Activated naive CD8-positive, alpha-beta T cell treated with anti-CD3 and anti-CD28 coated beads, Interleukin-2, amount 50 U/mL, for 24 hours (primary cell): ENCODE measurements around the gene HLA-DMA.
"Not testable (repeated sequence)": the region's sequence is repeated elsewhere in the genome, so short reads cannot be mapped to it uniquely, and the experiment has no call there.

Experiments used
- ATAC-seq: fragments of 150-1000 bp; cut with Tn5 transposase; one replicate; pipeline ENCODE4 v1.10.0; 2021
- DNase-seq: peaks from one replicate; pipeline ENCODE4 v3.0.0; 2021
- H3K27ac Mint-ChIP-seq: one replicate; pipeline ENCODE4 v1.8.0; 2021; ENCODE audit warnings: mild to moderate bottlenecking, mixed read lengths
- H3K27me3 Mint-ChIP-seq: one replicate; pipeline ENCODE4 v1.8.0; 2021; ENCODE audit warnings: mixed read lengths
- H3K36me3 Mint-ChIP-seq: one replicate; pipeline ENCODE4 v1.8.0; 2021; ENCODE audit warnings: low read depth, mixed read lengths
- H3K4me1 Mint-ChIP-seq: one replicate; pipeline ENCODE4 v1.8.0; 2021; ENCODE audit warnings: mixed read lengths
- H3K4me3 Mint-ChIP-seq: one replicate; pipeline ENCODE4 v1.8.0; 2021; ENCODE audit warnings: mild to moderate bottlenecking, moderate library complexity, mixed read lengths
- H3K9me3 Mint-ChIP-seq: one replicate; pipeline ENCODE4 v1.8.0; 2021; ENCODE audit warnings: mixed read lengths

Gene HLA-DMA

GRCh38 chr6:32950449-32950848 is 2.4 kb downstream of the HLA-DMA start:
- DNase-seq (no peak), ATAC-seq (no peak)
- H3K27ac Mint-ChIP-seq = no peak overlapping the region
- no peaks in the 10 kb centered on the region for H3K27me3 Mint-ChIP-seq
- peaks cover 3% of the 10 kb centered on the region for H3K36me3 Mint-ChIP-seq
- no peaks in the 10 kb centered on the region for H3K9me3 Mint-ChIP-seq
- peaks cover 77% of the 10 kb centered on the region for H3K4me1 Mint-ChIP-seq
- H3K4me3 Mint-ChIP-seq = peak overlapping the region; percentile 2

- Mint-ChIP-seq H3K27ac (no peak overlapping the region), H3K9me3 (no peaks in the 10 kb centered on the region), H3K4me1 (peaks cover 77% of the 10 kb centered on the region), H3K4me3 (no peak overlapping the region), H3K36me3 (peaks cover 3% of the 10 kb centered on the region), H3K27me3 (no peaks in the 10 kb centered on the region)
- DNase-seq (no peak), ATAC-seq (no peak)
These were observed 2.9 kb downstream of the HLA-DMA start for GRCh38 chr6:32950010-32950409.

GRCh38 chr6:32949113-32949512 is 3.8 kb downstream of the HLA-DMA start:
- Mint-ChIP-seq H3K27ac (no peak overlapping the region), H3K9me3 (no peaks in the 10 kb centered on the region), H3K27me3 (no peaks in the 10 kb centered on the region), H3K4me1 (peaks cover 78% of the 10 kb centered on the region), H3K4me3 (no peak overlapping the region), H3K36me3 (peaks cover 3% of the 10 kb centered on the region)
- no peak for DNase-seq
- no peak for ATAC-seq

DNA sequence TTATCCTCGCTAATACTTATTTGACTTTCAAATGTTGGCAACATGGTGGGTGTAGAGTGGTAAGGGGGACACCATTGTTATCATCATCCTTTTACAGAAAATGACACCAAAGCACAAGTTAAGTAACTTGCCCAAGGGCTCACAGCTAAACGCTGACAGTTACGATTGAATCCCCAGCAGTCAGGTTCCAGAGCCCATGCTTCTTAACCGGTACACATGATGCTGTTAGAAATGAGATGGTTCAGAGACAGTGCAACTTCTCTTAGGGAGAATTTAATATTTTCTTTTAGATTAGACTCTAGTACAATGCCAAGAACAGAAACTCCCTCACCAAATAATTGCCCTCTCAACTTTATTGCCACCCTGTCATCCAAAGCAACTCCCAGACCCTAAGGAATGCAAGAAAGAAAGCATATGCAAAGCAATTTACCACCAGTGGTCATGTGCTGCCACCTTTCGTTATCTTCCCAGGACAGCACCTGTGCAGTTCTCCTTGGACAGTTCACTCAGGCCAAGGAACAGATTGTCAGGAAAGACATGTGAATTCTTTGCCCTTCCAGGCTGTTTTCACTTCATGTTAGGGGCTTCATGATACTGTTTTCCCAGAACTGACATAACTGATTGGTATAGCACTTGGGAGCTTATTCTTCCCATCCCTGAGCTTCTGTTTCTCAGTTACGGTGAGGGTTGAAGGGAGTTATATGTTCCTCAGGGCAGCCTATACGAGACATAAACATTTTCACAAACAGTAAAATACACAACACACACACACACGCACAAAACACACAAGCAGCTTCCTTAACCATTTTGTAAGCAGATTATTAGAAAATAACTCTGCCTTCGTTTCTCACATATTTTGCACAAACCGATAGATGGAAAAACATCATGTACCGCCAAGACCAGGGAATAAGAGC is 5.1 kb downstream of the HLA-DMA start:
- Mint-ChIP-seq H3K9me3 (no peaks in the 10 kb centered on the region), H3K27me3 (no peaks in the 10 kb centered on the region), H3K27ac (no peak overlapping the region), H3K4me1 (peaks cover 78% of the 10 kb centered on the region), H3K36me3 (peaks cover 3% of the 10 kb centered on the region), H3K4me3 (no peak overlapping the region)
- no peak for ATAC-seq
- DNase-seq = no peak

DNA sequence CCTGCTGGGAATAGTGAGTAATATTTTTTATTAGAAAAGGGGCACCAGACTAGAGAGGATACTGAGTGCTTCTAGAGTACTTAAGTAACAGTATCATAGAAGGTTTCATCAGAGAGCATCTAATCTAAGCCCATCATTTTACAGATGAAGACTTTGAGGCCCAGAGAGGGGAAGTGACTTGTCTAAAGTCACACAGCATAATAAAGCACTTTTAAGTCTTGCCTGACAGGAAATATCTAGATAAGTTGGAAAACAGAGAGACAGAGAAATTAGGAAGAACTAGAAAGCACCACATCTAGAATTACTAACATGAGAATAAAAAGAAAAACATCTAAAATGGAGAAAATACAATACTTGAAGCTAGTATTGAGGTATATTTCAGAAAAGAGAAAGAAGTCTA is 6.0 kb downstream of the HLA-DMA start:
- H3K4me1 Mint-ChIP-seq = peaks cover 79% of the 10 kb centered on the region
- H3K9me3 Mint-ChIP-seq = no peaks in the 10 kb centered on the region
- no peak for DNase-seq
- no peaks in the 10 kb centered on the region for H3K27me3 Mint-ChIP-seq
- peaks cover 3% of the 10 kb centered on the region for H3K36me3 Mint-ChIP-seq
- no peak overlapping the region for H3K4me3 Mint-ChIP-seq
- peak overlapping the region; percentile 1 for H3K27ac Mint-ChIP-seq
- no peak for ATAC-seq

DNA sequence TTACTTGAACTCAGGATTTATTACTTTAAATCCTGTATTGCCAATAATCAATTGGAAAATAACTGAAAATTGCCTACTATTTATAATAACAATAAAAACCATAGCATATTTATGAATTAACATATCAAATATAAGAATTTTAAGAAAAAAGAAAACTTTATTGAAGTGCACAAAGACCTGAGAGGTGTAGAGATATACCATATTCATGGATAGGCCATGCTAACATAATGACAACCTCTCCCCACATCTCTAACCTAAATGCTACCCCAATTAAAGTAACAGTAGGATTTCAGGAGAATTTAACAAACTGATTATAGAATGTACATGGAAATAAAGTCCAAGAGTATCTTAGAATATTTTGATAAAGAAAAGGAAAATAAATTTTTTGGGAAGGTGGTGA is 6.9 kb downstream of the HLA-DMA start:
- peak overlapping the region; percentile 77 for H3K27ac Mint-ChIP-seq
- DNase-seq (no peak), ATAC-seq (no peak)
- H3K4me1 Mint-ChIP-seq = peaks cover 87% of the 10 kb centered on the region
- peaks cover 3% of the 10 kb centered on the region for H3K36me3 Mint-ChIP-seq
- H3K4me3 Mint-ChIP-seq = peak overlapping the region; percentile 40
- no peaks in the 10 kb centered on the region for H3K9me3 Mint-ChIP-seq
- no peaks in the 10 kb centered on the region for H3K27me3 Mint-ChIP-seq

- peak; percentile 73 for DNase-seq
- peaks cover 88% of the 10 kb centered on the region for H3K4me1 Mint-ChIP-seq
- H3K27me3 Mint-ChIP-seq = no peaks in the 10 kb centered on the region
- peak overlapping the region; percentile 40 for H3K4me3 Mint-ChIP-seq
- H3K36me3 Mint-ChIP-seq = peaks cover 3% of the 10 kb centered on the region
- peak; percentile 57 for ATAC-seq
- no peaks in the 10 kb centered on the region for H3K9me3 Mint-ChIP-seq
- H3K27ac Mint-ChIP-seq = peak overlapping the region; percentile 77
These were observed 7.7 kb downstream of the HLA-DMA start for GRCh38 chr6:32945108-32945760.

DNA sequence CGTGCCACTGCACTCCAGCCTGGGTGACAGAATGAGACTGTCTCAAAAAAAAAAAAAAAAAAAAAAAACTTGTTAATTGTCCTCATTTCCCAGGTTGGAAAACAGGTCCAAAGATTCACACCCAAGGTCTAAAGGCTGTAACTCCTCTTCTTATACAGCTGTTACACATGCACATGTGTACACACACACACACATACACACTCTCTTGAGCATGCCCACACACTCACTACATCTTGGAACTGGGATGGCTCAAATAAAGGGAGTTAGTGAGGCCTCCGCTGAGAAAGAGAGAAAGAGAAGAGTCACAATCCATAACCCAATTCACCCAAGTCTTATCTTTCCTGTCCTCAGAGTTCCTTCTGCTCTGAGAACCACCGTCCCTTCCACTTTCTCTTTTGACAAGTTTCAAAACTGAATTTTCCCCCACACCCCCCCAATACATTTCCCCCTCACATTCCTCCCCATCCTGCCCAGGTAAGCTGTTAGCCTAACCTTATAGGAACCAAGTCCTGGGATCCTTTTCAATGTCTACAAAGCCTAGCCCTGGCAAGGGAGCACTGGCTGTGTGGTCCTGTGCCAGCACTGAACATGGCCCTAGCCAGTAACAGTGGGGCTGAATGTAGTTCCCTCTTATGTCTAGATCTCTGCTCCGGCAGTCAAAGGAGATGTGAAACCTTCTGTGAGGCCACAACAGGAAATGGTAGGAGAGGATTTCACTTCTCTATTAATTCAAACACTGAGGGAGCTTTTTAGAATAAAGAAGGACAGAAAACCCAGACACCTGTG is 8.8 kb downstream of the HLA-DMA start:
- Mint-ChIP-seq H3K4me3 (peak overlapping the region; percentile 77), H3K27ac (peak overlapping the region; percentile 77), H3K9me3 (no peaks in the 10 kb centered on the region), H3K27me3 (no peaks in the 10 kb centered on the region), H3K4me1 (peaks cover 84% of the 10 kb centered on the region), H3K36me3 (no peaks in the 10 kb centered on the region)
- DNase-seq (peak; percentile 48), ATAC-seq (peak; percentile 59)

DNA sequence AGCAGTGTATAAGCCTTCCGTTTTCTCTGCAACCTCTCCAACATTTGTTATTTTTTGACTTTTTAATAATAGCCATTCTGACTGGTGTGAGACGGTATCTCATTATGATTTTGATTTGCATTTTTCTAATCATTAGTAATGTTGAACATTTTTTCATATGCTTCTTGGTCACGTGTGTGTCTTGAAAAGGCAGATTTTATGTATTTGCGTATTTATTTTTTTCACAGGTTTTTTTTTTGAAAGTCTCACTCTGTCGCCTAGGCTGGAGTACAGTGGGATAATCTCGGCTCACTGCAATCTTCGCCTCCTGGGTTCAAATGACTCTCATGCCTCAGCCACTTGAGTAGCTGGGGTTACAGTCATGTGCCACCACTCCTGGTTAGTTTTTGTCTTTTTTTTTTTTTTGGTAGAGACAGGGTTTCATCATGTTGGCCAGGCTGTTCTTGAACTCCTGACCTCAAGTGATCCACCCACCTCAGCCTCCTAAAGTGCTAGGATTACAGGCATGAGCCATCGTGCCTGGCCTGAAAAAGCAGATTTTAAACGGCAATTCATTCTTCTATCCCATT is 10.3 kb downstream of the HLA-DMA start:
- H3K27ac Mint-ChIP-seq = peak overlapping the region; percentile 64
- not testable (repeated sequence) for H3K27me3 Mint-ChIP-seq, DNase-seq, H3K4me3 Mint-ChIP-seq, ATAC-seq, H3K36me3 Mint-ChIP-seq, H3K9me3 Mint-ChIP-seq
- peaks cover 72% of the 10 kb centered on the region for H3K4me1 Mint-ChIP-seq

- peak; percentile 55 for DNase-seq
- Mint-ChIP-seq H3K9me3 (no peaks in the 10 kb centered on the region), H3K27ac (peak overlapping the region; percentile 88), H3K4me1 (peaks cover 61% of the 10 kb centered on the region), H3K4me3 (peak overlapping the region; percentile 83), H3K36me3 (peaks cover 3% of the 10 kb centered on the region), H3K27me3 (no peaks in the 10 kb centered on the region)
- peak; percentile 76 for ATAC-seq
These were observed 11.6 kb downstream of the HLA-DMA start for GRCh38 chr6:32941214-32941768.

GRCh38 chr6:32940656-32941213 is 12.2 kb downstream of the HLA-DMA start, which contains the start of gene HLA-DMB:
TSS of gene HLA-DMB (minus strand) at chr6:32941028. CDS start at chr6:32940807, 221 bp downstream.
- Mint-ChIP-seq H3K27me3 (no peaks in the 10 kb centered on the region), H3K4me1 (peaks cover 59% of the 10 kb centered on the region), H3K9me3 (no peaks in the 10 kb centered on the region), H3K27ac (peak within 1 kb of the TSS; percentile 88), H3K36me3 (peaks cover 3% of the 10 kb centered on the region), H3K4me3 (peak within 1 kb of the TSS; percentile 83)
- DNase-seq = peak; percentile 34
- peak; percentile 78 for ATAC-seq

DNA sequence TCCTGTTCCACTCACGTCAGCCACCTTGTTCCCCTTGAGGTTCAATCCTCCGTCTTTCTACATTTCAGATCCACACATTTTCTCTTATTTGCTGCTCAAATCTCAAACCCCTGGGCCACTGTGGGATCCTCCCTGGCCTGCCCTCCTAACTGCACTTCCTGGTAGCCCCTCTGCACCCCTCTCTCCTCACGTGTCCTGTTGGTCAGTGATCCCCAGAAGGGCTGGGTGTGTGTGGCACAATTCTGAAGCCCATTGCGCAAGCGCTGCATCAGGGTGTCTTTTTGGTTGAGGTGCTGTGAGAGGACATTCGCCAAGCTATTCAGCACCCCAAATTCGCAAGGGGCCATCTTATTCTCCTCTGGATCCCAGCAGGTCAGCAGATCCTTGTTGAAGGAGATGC is 14.4 kb downstream of the HLA-DMA start:
- H3K4me1 Mint-ChIP-seq = peaks cover 45% of the 10 kb centered on the region
- H3K4me3 Mint-ChIP-seq = peak overlapping the region; percentile 28
- no peak for ATAC-seq
- H3K36me3 Mint-ChIP-seq = peaks cover 3% of the 10 kb centered on the region
- H3K27me3 Mint-ChIP-seq = no peaks in the 10 kb centered on the region
- H3K27ac Mint-ChIP-seq = peak overlapping the region; percentile 27
- no peaks in the 10 kb centered on the region for H3K9me3 Mint-ChIP-seq
- no peak for DNase-seq

DNA sequence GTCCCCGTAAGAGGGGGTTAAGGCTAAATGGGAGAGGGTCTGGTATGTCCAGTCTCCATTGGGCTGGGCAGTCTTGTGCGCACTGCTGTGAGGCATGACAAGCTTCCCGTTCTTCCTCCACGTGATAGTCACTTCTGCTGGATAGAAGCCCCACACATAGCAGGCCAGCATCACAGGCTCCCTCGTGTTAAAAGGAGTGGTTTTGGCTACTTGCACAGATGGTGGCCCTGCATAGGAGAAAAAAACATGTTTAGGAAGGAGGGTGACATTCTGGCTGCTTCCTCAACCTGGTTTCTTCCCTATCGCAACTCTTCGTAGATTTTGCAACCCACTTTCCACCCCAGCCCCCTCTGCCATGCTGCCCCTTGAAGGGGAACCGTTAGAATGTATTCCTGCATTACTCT is 15.7 kb downstream of the HLA-DMA start:
- Mint-ChIP-seq H3K9me3 (no peaks in the 10 kb centered on the region), H3K4me1 (peaks cover 35% of the 10 kb centered on the region), H3K4me3 (no peak overlapping the region), H3K36me3 (peaks cover 3% of the 10 kb centered on the region), H3K27ac (no peak overlapping the region), H3K27me3 (no peaks in the 10 kb centered on the region)
- DNase-seq (no peak), ATAC-seq (no peak)
